HEK293T (cell line): ENCODE results near the gene PSD2.

Experiments used
- FOXM1 ChIP-seq: fragments of 450-650 bp; IDR thresholded peaks from 2 replicates; pipeline ENCODE4 v1.6.1; 2017; ENCODE audit warnings: mild to moderate bottlenecking, borderline replicate concordance
- SUZ12 ChIP-seq: fragments of 450-650 bp; IDR thresholded peaks from 2 replicates; pipeline ENCODE4 v1.6.1; 2016; ENCODE audit warnings: mild to moderate bottlenecking

GRCh38 chr5:139889410-139889809 is 93.8 kb downstream of the PSD2 start:
- TF ChIP-seq SUZ12 (no peak), FOXM1 (no peak)
